Measurements from ENCODE around the gene NCOA1.

NCOA1 gene

GRCh38 chr2:24731923-24732322, 240.9 kb downstream of the NCOA1 start:
- Histone ChIP-seq H3K4ac (ENCODE audit: low read length) (no peak overlapping the region), H3K23ac (ENCODE audit: low read depth, low read length, poor library complexity) (no peak overlapping the region), H3K4me2 (ENCODE audit: insufficient read depth, low read length, poor library complexity, severe bottlenecking) (no peak overlapping the region), H3K27ac (replicated peaks; ENCODE audit: low read length) (no peak overlapping the region), H3K4me1 (ENCODE audit: control insufficient read depth in 2 of 2, insufficient read depth in 1 of 2, low read depth in 1 of 2, low read length in 2 of 2) (peaks cover 0 to 2% of the 10 kb centered on the region in 2 donors), H2BK120ac (ENCODE audit: low read depth, low read length) (no peak overlapping the region), H2AK5ac (ENCODE audit: low read depth, low read length) (no peak overlapping the region), H3K36me3 (replicated peaks in 1 of 2; ENCODE audit: control insufficient read depth in 2 of 2, insufficient read depth in 2 of 2, low read length in 2 of 2) (peaks cover 0 to 31% of the 10 kb centered on the region in 2 donors), H3K79me1 (ENCODE audit: low read depth, low read length) (no peaks in the 10 kb centered on the region), H2AFZ (ENCODE audit: low read length) (no peak overlapping the region), H2BK5ac (ENCODE audit: low read length) (no peak overlapping the region), H2BK12ac (ENCODE audit: low read length) (no peak overlapping the region), H3K14ac (ENCODE audit: low read length) (no peak overlapping the region), H3K9me3 (replicated peaks in 1 of 2; ENCODE audit: control insufficient read depth in 2 of 2, insufficient read depth in 1 of 2, low read depth in 1 of 2, low read length in 2 of 2) (no peaks in the 10 kb centered on the region), H3K4me3 (ENCODE audit: low read length in 2 of 2) (no peak overlapping the region), H4K91ac (ENCODE audit: low read depth, low read length, poor library complexity) (no peak overlapping the region), H3K27me3 (ENCODE audit: control insufficient read depth in 3 of 3, insufficient read depth in 3 of 3, low read depth in 1 of 3, low read length in 3 of 3) (no peaks in the 10 kb centered on the region), H3K18ac (ENCODE audit: low read length) (no peak overlapping the region), H4K8ac (ENCODE audit: low read depth, low read length) (no peak overlapping the region), H2BK15ac (ENCODE audit: low read length) (no peak overlapping the region), H3K9ac (ENCODE audit: low read depth, low read length, poor library complexity) (no peak overlapping the region)
- no peak for DNase-seq (ENCODE audit: low spot score)
- WGBS, 2 donors (ENCODE audit: extremely low coverage in 2 of 2, insufficient read length in 2 of 2, insufficient replicate concordance in 1 of 2) = no CpG with 5 or more reads among the region's 1 CpG

GRCh38 chr2:24734741-24735140, 243.7 kb downstream of the NCOA1 start:
- Histone ChIP-seq H3K9ac (ENCODE audit: low read depth, low read length, poor library complexity) (no peak overlapping the region), H2AFZ (ENCODE audit: low read length) (no peak overlapping the region), H3K9me3 (replicated peaks in 1 of 2; ENCODE audit: control insufficient read depth in 2 of 2, insufficient read depth in 1 of 2, low read depth in 1 of 2, low read length in 2 of 2) (no peaks in the 10 kb centered on the region), H4K91ac (ENCODE audit: low read depth, low read length, poor library complexity) (no peak overlapping the region), H2AK5ac (ENCODE audit: low read depth, low read length) (no peak overlapping the region), H3K18ac (ENCODE audit: low read length) (no peak overlapping the region), H4K8ac (ENCODE audit: low read depth, low read length) (no peak overlapping the region), H2BK12ac (ENCODE audit: low read length) (no peak overlapping the region), H2BK120ac (ENCODE audit: low read depth, low read length) (no peak overlapping the region), H3K4ac (ENCODE audit: low read length) (no peak overlapping the region), H3K23ac (ENCODE audit: low read depth, low read length, poor library complexity) (no peak overlapping the region), H3K14ac (ENCODE audit: low read length) (no peak overlapping the region), H3K27me3 (ENCODE audit: control insufficient read depth in 3 of 3, insufficient read depth in 3 of 3, low read depth in 1 of 3, low read length in 3 of 3) (no peaks in the 10 kb centered on the region), H3K36me3 (replicated peaks in 1 of 2; ENCODE audit: control insufficient read depth in 2 of 2, insufficient read depth in 2 of 2, low read length in 2 of 2) (peaks cover 0 to 7% of the 10 kb centered on the region in 2 donors), H3K79me1 (ENCODE audit: low read depth, low read length) (no peaks in the 10 kb centered on the region), H3K4me1 (ENCODE audit: control insufficient read depth in 2 of 2, insufficient read depth in 1 of 2, low read depth in 1 of 2, low read length in 2 of 2) (peaks cover 0 to 2% of the 10 kb centered on the region in 2 donors), H3K4me3 (ENCODE audit: low read length in 2 of 2) (no peak overlapping the region), H3K4me2 (ENCODE audit: insufficient read depth, low read length, poor library complexity, severe bottlenecking) (no peak overlapping the region), H2BK5ac (ENCODE audit: low read length) (no peak overlapping the region), H3K27ac (replicated peaks; ENCODE audit: low read length) (no peak overlapping the region), H2BK15ac (ENCODE audit: low read length) (no peak overlapping the region)
- no CpG with 5 or more reads among the region's 2 CpGs for WGBS, 2 donors (ENCODE audit: extremely low coverage in 2 of 2, insufficient read length in 2 of 2, insufficient replicate concordance in 1 of 2)
- DNase-seq (ENCODE audit: low spot score) = no peak

- H3K27me3 ChIP-seq (ENCODE audit: control insufficient read depth in 3 of 3, insufficient read depth in 3 of 3, low read depth in 1 of 3, low read length in 3 of 3) = no peaks in the 10 kb centered on the region
- H2AK5ac ChIP-seq (ENCODE audit: low read depth, low read length) = no peak overlapping the region
- H2BK5ac ChIP-seq (ENCODE audit: low read length) = no peak overlapping the region
- no peak overlapping the region for H2BK12ac ChIP-seq (ENCODE audit: low read length)
- no peak for DNase-seq (ENCODE audit: low spot score)
- H3K4me2 ChIP-seq (ENCODE audit: insufficient read depth, low read length, poor library complexity, severe bottlenecking) = no peak overlapping the region
- no peak overlapping the region for H2AFZ ChIP-seq (ENCODE audit: low read length)
- H3K79me1 ChIP-seq (ENCODE audit: low read depth, low read length) = no peaks in the 10 kb centered on the region
- H4K91ac ChIP-seq (ENCODE audit: low read depth, low read length, poor library complexity) = no peak overlapping the region
- H3K23ac ChIP-seq (ENCODE audit: low read depth, low read length, poor library complexity) = no peak overlapping the region
- H3K4me1 ChIP-seq (ENCODE audit: control insufficient read depth in 2 of 2, insufficient read depth in 1 of 2, low read depth in 1 of 2, low read length in 2 of 2) = peaks cover 3 to 5% of the 10 kb centered on the region in 2 donors
- H3K36me3 ChIP-seq (replicated peaks in 1 of 2; ENCODE audit: control insufficient read depth in 2 of 2, insufficient read depth in 2 of 2, low read length in 2 of 2) = peaks cover 2 to 28% of the 10 kb centered on the region in 2 donors
- H4K8ac ChIP-seq (ENCODE audit: low read depth, low read length) = no peak overlapping the region
- no peak overlapping the region for H2BK120ac ChIP-seq (ENCODE audit: low read depth, low read length)
- no peak overlapping the region for H3K14ac ChIP-seq (ENCODE audit: low read length)
- H3K9me3 ChIP-seq (replicated peaks in 1 of 2; ENCODE audit: control insufficient read depth in 2 of 2, insufficient read depth in 1 of 2, low read depth in 1 of 2, low read length in 2 of 2) = no peaks in the 10 kb centered on the region
- H3K27ac ChIP-seq (replicated peaks; ENCODE audit: low read length) = no peak overlapping the region
- H3K18ac ChIP-seq (ENCODE audit: low read length) = no peak overlapping the region
- H3K4ac ChIP-seq (ENCODE audit: low read length) = no peak overlapping the region
- H2BK15ac ChIP-seq (ENCODE audit: low read length) = no peak overlapping the region
- no peak overlapping the region for H3K9ac ChIP-seq (ENCODE audit: low read depth, low read length, poor library complexity)
- no CpG with 5 or more reads among the region's 7 CpGs for WGBS, 2 donors (ENCODE audit: extremely low coverage in 2 of 2, insufficient read length in 2 of 2, insufficient replicate concordance in 1 of 2)
- no peak overlapping the region for H3K4me3 ChIP-seq (ENCODE audit: low read length in 2 of 2)
Measured at GRCh38 chr2:24739354-24740025, 248.4 kb downstream of the NCOA1 start.

- Histone ChIP-seq H3K18ac (ENCODE audit: low read length) (no peak overlapping the region), H2AFZ (ENCODE audit: low read length) (no peak overlapping the region), H3K23ac (ENCODE audit: low read depth, low read length, poor library complexity) (no peak overlapping the region), H3K4me1 (ENCODE audit: control insufficient read depth in 2 of 2, insufficient read depth in 1 of 2, low read depth in 1 of 2, low read length in 2 of 2) (peaks cover 3 to 5% of the 10 kb centered on the region in 2 donors), H2BK15ac (ENCODE audit: low read length) (no peak overlapping the region), H2BK12ac (ENCODE audit: low read length) (no peak overlapping the region), H3K9ac (ENCODE audit: low read depth, low read length, poor library complexity) (no peak overlapping the region), H3K36me3 (replicated peaks in 1 of 2; ENCODE audit: control insufficient read depth in 2 of 2, insufficient read depth in 2 of 2, low read length in 2 of 2) (peaks cover 2 to 28% of the 10 kb centered on the region in 2 donors), H3K79me1 (ENCODE audit: low read depth, low read length) (no peaks in the 10 kb centered on the region), H3K4me3 (ENCODE audit: low read length in 2 of 2) (no peak overlapping the region), H2BK5ac (ENCODE audit: low read length) (no peak overlapping the region), H4K91ac (ENCODE audit: low read depth, low read length, poor library complexity) (no peak overlapping the region), H2BK120ac (ENCODE audit: low read depth, low read length) (no peak overlapping the region), H3K9me3 (replicated peaks in 1 of 2; ENCODE audit: control insufficient read depth in 2 of 2, insufficient read depth in 1 of 2, low read depth in 1 of 2, low read length in 2 of 2) (no peaks in the 10 kb centered on the region), H3K4me2 (ENCODE audit: insufficient read depth, low read length, poor library complexity, severe bottlenecking) (no peak overlapping the region), H2AK5ac (ENCODE audit: low read depth, low read length) (no peak overlapping the region), H3K27ac (replicated peaks; ENCODE audit: low read length) (no peak overlapping the region), H3K4ac (ENCODE audit: low read length) (no peak overlapping the region), H3K27me3 (ENCODE audit: control insufficient read depth in 3 of 3, insufficient read depth in 3 of 3, low read depth in 1 of 3, low read length in 3 of 3) (no peaks in the 10 kb centered on the region), H4K8ac (ENCODE audit: low read depth, low read length) (no peak overlapping the region), H3K14ac (ENCODE audit: low read length) (no peak overlapping the region)
- no CpG with 5 or more reads among the region's 1 CpG for WGBS, 2 donors (ENCODE audit: extremely low coverage in 2 of 2, insufficient read length in 2 of 2, insufficient replicate concordance in 1 of 2)
- DNase-seq (ENCODE audit: low spot score) = no peak
Measured at GRCh38 chr2:24740142-24740541, 249.1 kb downstream of the NCOA1 start.
